Gastrocnemius medialis (tissue), 4 donors: ENCODE measurements around the gene CCNQ. TPM values are rescaled to one million over a fixed set of nuclear protein-coding genes. Genes with fewer than 3 reads are reported as not detected.

ENCODE experiments used
- ATAC-seq, 2 donors: fragments of 150-250 bp; one replicate each; pipeline ENCODE4 v1.9.1; 2016
- DNase-seq, 2 donors: peaks; one replicate each; pipeline ENCODE4 v3.0.0-alpha.2; 2019
- H3K27ac ChIP-seq, 4 donors: fragments of 200-600 bp; sonication (generic); 1 replicate in 1 of 4; 2 replicates in 3 of 4; pipeline ENCODE4 v1.5.1; 2016 to 2018; ENCODE audit warnings: mild to moderate bottlenecking in 2 of 4, moderate library complexity in 1 of 4
- H3K27me3 ChIP-seq, 3 donors: fragments of 200-600 bp; sonication (generic) in 2 of 3; 1 replicate in 1 of 3; 2 replicates in 2 of 3; pipeline versions ENCODE4 v1.5.1 to v1.6.0; 2016 to 2019; ENCODE audit warnings: mild to moderate bottlenecking in 1 of 3, moderate library complexity in 1 of 3
- H3K36me3 ChIP-seq, 2 donors: fragments of 200-600 bp; sonication (generic) in 1 of 2; one replicate each; pipeline ENCODE4 v1.5.1; 2017 to 2018
- H3K4me1 ChIP-seq, 2 donors: fragments of 200-600 bp; sonication (generic) in 1 of 2; one replicate each; pipeline ENCODE4 v1.5.1; 2016 to 2017; ENCODE audit warnings: mild to moderate bottlenecking in 2 of 2
- H3K4me3 ChIP-seq, 4 donors: fragments of 200-600 bp; sonication (generic) in 3 of 4; 1 replicate in 1 of 4; 2 replicates in 3 of 4; pipeline ENCODE4 v1.5.1; 2016 to 2019; ENCODE audit warnings: mild to moderate bottlenecking in 2 of 4
- H3K9me3 ChIP-seq, 3 donors: fragments of 200-600 bp; sonication (generic) in 2 of 3; 1 replicate in 1 of 3; 2 replicates in 2 of 3; pipeline ENCODE4 v1.5.1; 2016 to 2019
- CTCF ChIP-seq, 5 experiments: fragments of 450-650 bp in 3 of 5; fragments of 200-600 bp in 2 of 5; sonication (generic) in 2 of 5; IDR thresholded peaks in 4 of 5; conservative IDR thresholded peaks in 1 of 5; 1 replicate in 4 of 5; 2 replicates in 1 of 5; pipeline ENCODE4 v1.5.1; 2016 to 2019; ENCODE audit warnings: antibody characterized with exemption in 5 of 5, mild to moderate bottlenecking in 3 of 5, moderate library complexity in 3 of 5
- POLR2A ChIP-seq, 2 donors: fragments of 450-650 bp; IDR thresholded peaks; one replicate each; pipeline ENCODE4 v1.6.1; 2017; ENCODE audit warnings: antibody characterized with exemption in 2 of 2, mild to moderate bottlenecking in 2 of 2, moderate library complexity in 2 of 2
- in situ Hi-C, 4 donors: fragments of 200-750 bp; cut with MboI; loops; one replicate each; pipeline versions ENCODE4 v1.15.0 to v1.8.0; 2017; ENCODE audit warnings: low sequenced_read_pairs in 4 of 4
- intact Hi-C: fragments of 100-400 bp; cut with DNase I; formaldehyde crosslinking; loops from one replicate; pipeline ENCODE4 v1.15.1; 2023; ENCODE audit warnings: low total_unique reads
- total RNA-seq, 4 donors: library from RNA; depleted of rRNA; stranded (reverse); fragments of >200 nt; gene quantifications; one replicate each; pipeline versions ENCODE4 v1.1.0 to v1.2.3, GENCODE V29; 2016

Gene CCNQ
- total RNA-seq, 4 donors from 2014 or later = 48.4 to 61.5 (median 52.8) TPM

GRCh38 chrX:153636716-153637115, 37.8 kb upstream of the CCNQ start:
- Histone ChIP-seq H3K4me3 (no peak overlapping the region), H3K36me3 (no peaks in the 10 kb centered on the region), H3K27ac (no peak overlapping the region), H3K27me3 (peaks cover under 1 to 9% (median 2%) of the 10 kb centered on the region in 3 donors), H3K4me1 (no peaks in the 10 kb centered on the region), H3K9me3 (no peaks in the 10 kb centered on the region)
- intact Hi-C loops = no loop called here
- no peak for DNase-seq
- in situ Hi-C loops = no loop called here
- no peak for ATAC-seq
- TF ChIP-seq CTCF (IDR thresholded peaks at IDR 0.05 in 4 of 5, conservative IDR thresholded peaks at IDR 0.05 in 1 of 5) (no peak), POLR2A (IDR thresholded peaks at IDR 0.05) (no peak)

- no peak for ATAC-seq
- no peak for DNase-seq
- H3K36me3 ChIP-seq = no peaks in the 10 kb centered on the region
- in situ Hi-C loops (no loop called here), intact Hi-C loops (no loop called here)
- H3K9me3 ChIP-seq = no peaks in the 10 kb centered on the region
- TF ChIP-seq CTCF (IDR thresholded peaks at IDR 0.05 in 4 of 5, conservative IDR thresholded peaks at IDR 0.05 in 1 of 5) (no peak), POLR2A (IDR thresholded peaks at IDR 0.05) (no peak)
- no peak overlapping the region for H3K27ac ChIP-seq
- no peak overlapping the region for H3K4me3 ChIP-seq
- H3K4me1 ChIP-seq = no peaks in the 10 kb centered on the region
- H3K27me3 ChIP-seq = peaks cover 0 to 5% (median 0%) of the 10 kb centered on the region in 3 donors
Measured at GRCh38 chrX:153635788-153636668, 37.1 kb upstream of the CCNQ start.

- H3K27me3 ChIP-seq = peaks cover 0 to 5% (median 0%) of the 10 kb centered on the region in 3 donors
- ATAC-seq (no peak), DNase-seq (no peak)
- in situ Hi-C loops = no loop called here
- H3K9me3 ChIP-seq = no peaks in the 10 kb centered on the region
- H3K27ac ChIP-seq = no peak overlapping the region
- no peaks in the 10 kb centered on the region for H3K36me3 ChIP-seq
- H3K4me3 ChIP-seq = no peak overlapping the region
- no peaks in the 10 kb centered on the region for H3K4me1 ChIP-seq
- TF ChIP-seq CTCF (IDR thresholded peaks at IDR 0.05 in 4 of 5, conservative IDR thresholded peaks at IDR 0.05 in 1 of 5) = no peak
- no peak for TF ChIP-seq POLR2A (IDR thresholded peaks at IDR 0.05)
- intact Hi-C loops = no loop called here
Measured at GRCh38 chrX:153635388-153635787, 36.4 kb upstream of the CCNQ start.

GRCh38 chrX:153634832-153635231, 35.9 kb upstream of the CCNQ start:
- intact Hi-C loops = no loop called here
- TF ChIP-seq CTCF (IDR thresholded peaks at IDR 0.05 in 4 of 5, conservative IDR thresholded peaks at IDR 0.05 in 1 of 5) (no peak), POLR2A (IDR thresholded peaks at IDR 0.05) (no peak)
- ATAC-seq = no peak
- no peaks in the 10 kb centered on the region for H3K9me3 ChIP-seq
- in situ Hi-C loops = no loop called here
- H3K36me3 ChIP-seq = no peaks in the 10 kb centered on the region
- no peaks in the 10 kb centered on the region for H3K4me1 ChIP-seq
- H3K27me3 ChIP-seq = peaks cover 0 to 5% (median 0%) of the 10 kb centered on the region in 3 donors
- DNase-seq = no peak
- H3K4me3 ChIP-seq = no peak overlapping the region
- no peak overlapping the region for H3K27ac ChIP-seq
